H1 (cell line): ENCODE measurements around the gene RIMKLA. TPM values are rescaled to one million over a fixed set of nuclear protein-coding genes. Genes with fewer than 3 reads are reported as not detected.

ENCODE experiments used
- CTCF ChIA-PET: fragments of 300-600 bp; sonication (Branson Sonifier 250); formaldehyde crosslinking; loops from one replicate; lab custom pipeline; 2021; ENCODE audit not compliant: partially characterized antibody; lab: Charles Lee
- POLR2A ChIA-PET: fragments of 300-600 bp; sonication (Branson Sonifier 250); formaldehyde crosslinking; loops from one replicate; lab custom pipeline; 2021; ENCODE audit warnings: inconsistent platforms; ENCODE audit not compliant: partially characterized antibody; lab: Charles Lee
- DNase-seq, 2 experiments: peaks; one replicate each; pipeline versions ENCODE4 v3.0.0 to v3.0.0-alpha.2; 2010 to 2022; ENCODE audit warnings: low spot score in 2 of 2, low read depth in 1 of 2, mixed read lengths in 1 of 2
- FAIRE-seq: peaks from 2 replicates; lab custom pipeline; 2011; peaks lifted over from hg19 to GRCh38; lab: Jason Lieb, UNC
- H2AFZ ChIP-seq: 2 replicates; pipeline ENCODE4 v1.8.1; 2012; ENCODE audit warnings: low read length, inconsistent platforms
- H2AK5ac ChIP-seq: 2 replicates; pipeline ENCODE4 v1.6.1; 2013; ENCODE audit warnings: low read depth, low read length
- H2BK120ac ChIP-seq: replicated peaks from 2 replicates; pipeline ENCODE3; 2013; ENCODE audit warnings: low read depth, low read length, inconsistent platforms
- H2BK12ac ChIP-seq: 2 replicates; pipeline ENCODE4 v1.6.1; 2013; ENCODE audit warnings: low read depth, low read length
- H2BK15ac ChIP-seq: 2 replicates; pipeline ENCODE4 v1.6.1; 2013; ENCODE audit warnings: low read length
- H2BK20ac ChIP-seq: 2 replicates; pipeline ENCODE4 v1.6.1; 2013; ENCODE audit warnings: low read length
- H2BK5ac ChIP-seq: 2 replicates; pipeline ENCODE4 v1.6.1; 2013; ENCODE audit warnings: low read depth, low read length
- H3K14ac ChIP-seq: 2 replicates; pipeline ENCODE4 v1.6.1; 2013; ENCODE audit warnings: inconsistent platforms; ENCODE audit not compliant: insufficient read length
- H3K18ac ChIP-seq: 2 replicates; pipeline ENCODE4 v1.6.1; 2013; ENCODE audit warnings: low read length; ENCODE audit errors: extremely low read depth
- H3K23ac ChIP-seq: 2 replicates; pipeline ENCODE4 v1.6.1; 2013; ENCODE audit warnings: inconsistent platforms; ENCODE audit not compliant: insufficient read length
- H3K23me2 ChIP-seq: 2 replicates; pipeline ENCODE4 v1.6.1; 2013; ENCODE audit warnings: low read depth, low read length
- H3K27ac ChIP-seq: 2 replicates; pipeline ENCODE4 v1.6.1; 2011; ENCODE audit warnings: low read depth, low read length, inconsistent platforms
- H3K27me3 ChIP-seq, 4 experiments: replicated peaks in 1 of 4; 1 replicate in 1 of 4; 2 replicates in 3 of 4; pipeline versions ENCODE4 v1.6.1 to v1.8.1; 2011 to 2013; ENCODE audit warnings: low read length in 3 of 4, mild to moderate bottlenecking in 3 of 4, inconsistent platforms in 2 of 4, mixed read lengths in 2 of 4, moderate library complexity in 1 of 4; ENCODE audit not compliant: control insufficient read depth in 3 of 4, insufficient read depth in 3 of 4; ENCODE audit errors: extremely low read depth in 1 of 4
- H3K36me3 ChIP-seq, 4 experiments: 2 replicates each; pipeline versions ENCODE4 v1.6.1 to v1.8.1; 2011 to 2013; ENCODE audit warnings: mild to moderate bottlenecking in 4 of 4, low read length in 3 of 4, moderate library complexity in 2 of 4, control low read depth in 1 of 4, inconsistent platforms in 1 of 4; ENCODE audit not compliant: insufficient read depth in 4 of 4, control insufficient read depth in 2 of 4
- H3K4ac ChIP-seq: replicated peaks from 2 replicates; pipeline ENCODE3; 2013; ENCODE audit warnings: low read length, low read depth, mixed read lengths, inconsistent platforms; ENCODE audit not compliant: insufficient read length
- H3K4me1 ChIP-seq, 4 experiments: replicated peaks in 1 of 4; 1 replicate in 1 of 4; 2 replicates in 3 of 4; pipeline versions ENCODE4 v1.6.1 to v1.8.1; 2011 to 2013; ENCODE audit warnings: low read length in 3 of 4, inconsistent platforms in 2 of 4, mixed read lengths in 1 of 4; ENCODE audit not compliant: insufficient read depth in 4 of 4, control insufficient read depth in 3 of 4
- H3K4me2 ChIP-seq, 2 experiments: 2 replicates each; pipeline versions ENCODE4 v1.6.1 to v1.8.1; 2011 to 2013; ENCODE audit warnings: low read depth in 2 of 2, low read length in 2 of 2, control low read depth in 1 of 2, inconsistent platforms in 1 of 2, mild to moderate bottlenecking in 1 of 2; ENCODE audit not compliant: insufficient read depth in 1 of 2
- H3K4me3 ChIP-seq, 4 experiments: fragments of 200-600, 300-600 bp in 1 of 4; sonication (generic), shearing (Covaris generic), sonication (Bioruptor Twin) in 1 of 4; 2 replicates each; pipeline versions ENCODE4 v1.5.1 to v1.8.1; 2011 to 2016; ENCODE audit warnings: low read length in 4 of 4, low read depth in 3 of 4, control low read depth in 2 of 4, inconsistent platforms in 2 of 4, mild to moderate bottlenecking in 2 of 4, mixed read lengths in 1 of 4, moderate library complexity in 1 of 4; ENCODE audit not compliant: insufficient read depth in 2 of 4; ENCODE audit errors: extremely low read depth in 1 of 4
- H3K56ac ChIP-seq: replicated peaks from 2 replicates; pipeline ENCODE3; 2013; ENCODE audit warnings: low read depth, mild to moderate bottlenecking, mixed read lengths, low read length, inconsistent platforms; ENCODE audit not compliant: insufficient read length
- H3K79me1 ChIP-seq: 2 replicates; pipeline ENCODE4 v1.6.1; 2013; ENCODE audit warnings: low read depth, low read length, control low read depth
- H3K79me2 ChIP-seq, 2 experiments: 2 replicates each; pipeline versions ENCODE4 v1.6.1 to v1.8.1; 2012 to 2013; ENCODE audit warnings: low read length in 2 of 2, mild to moderate bottlenecking in 2 of 2, inconsistent platforms in 1 of 2; ENCODE audit not compliant: insufficient read depth in 2 of 2, control insufficient read depth in 1 of 2
- H3K9ac ChIP-seq, 4 experiments: replicated peaks in 1 of 4; 1 replicate in 1 of 4; 2 replicates in 3 of 4; pipeline versions ENCODE4 v1.6.1 to v1.8.1; 2011 to 2013; ENCODE audit warnings: low read depth in 3 of 4, low read length in 3 of 4, control low read depth in 2 of 4, mild to moderate bottlenecking in 2 of 4, moderate library complexity in 2 of 4, inconsistent platforms in 1 of 4; ENCODE audit errors: extremely low read depth in 1 of 4
- H3K9me3 ChIP-seq, 2 experiments: 2 replicates each; pipeline versions ENCODE4 v1.6.1 to v1.8.1; 2012 to 2013; ENCODE audit warnings: mild to moderate bottlenecking in 2 of 2, moderate library complexity in 2 of 2, control low read depth in 1 of 2, inconsistent platforms in 1 of 2, low read depth in 1 of 2, low read length in 1 of 2, mixed read lengths in 1 of 2; ENCODE audit not compliant: insufficient read depth in 2 of 2
- H4K20me1 ChIP-seq, 2 experiments: replicated peaks in 1 of 2; 2 replicates each; pipeline versions ENCODE3 to v1.8.1; 2011 to 2013; ENCODE audit warnings: inconsistent platforms in 2 of 2, low read length in 2 of 2, mild to moderate bottlenecking in 1 of 2; ENCODE audit not compliant: insufficient read depth in 2 of 2, control insufficient read depth in 1 of 2
- H4K5ac ChIP-seq: 2 replicates; pipeline ENCODE4 v1.6.1; 2013; ENCODE audit warnings: low read length, low read depth, mixed read lengths, inconsistent platforms; ENCODE audit not compliant: insufficient read length
- H4K8ac ChIP-seq: 2 replicates; pipeline ENCODE4 v1.8.0; 2013; ENCODE audit warnings: mild to moderate bottlenecking, moderate library complexity, low read length, inconsistent platforms; ENCODE audit not compliant: insufficient read depth; ENCODE audit errors: extremely low read depth
- H4K91ac ChIP-seq: replicated peaks from 2 replicates; pipeline ENCODE3; 2013; ENCODE audit warnings: low read length, mixed read lengths, inconsistent platforms; ENCODE audit not compliant: insufficient read length
- ASH2L ChIP-seq: fragments of 200-600, 300-600 bp; sonication (generic); IDR thresholded peaks from one replicate; pipeline ENCODE4 v1.7.1; 2017; ENCODE audit warnings: low read length
- BCL11A ChIP-seq, 2 experiments: IDR thresholded peaks; one replicate each; pipeline ENCODE4 v1.6.1; 2011; ENCODE audit warnings: low read depth in 2 of 2, low read length in 2 of 2, mild to moderate bottlenecking in 2 of 2
- BRCA1 ChIP-seq: IDR thresholded peaks from 2 replicates; pipeline ENCODE4 v1.6.1; 2012; ENCODE audit warnings: low read depth, low read length, improper control_type of control experiment
- CHD1 ChIP-seq: IDR thresholded peaks from 2 replicates; pipeline ENCODE4 v1.6.1; 2012; ENCODE audit warnings: low read depth, low read length, improper control_type of control experiment
- EZH2 ChIP-seq: fragments of 200-600 bp; sonication (generic); IDR thresholded peaks from 2 replicates; pipeline ENCODE4 v1.7.1; 2012; ENCODE audit warnings: low read depth, mild to moderate bottlenecking, moderate library complexity, low read length, inconsistent platforms; ENCODE audit not compliant: severe bottlenecking
- NRF1 ChIP-seq: IDR thresholded peaks from 2 replicates; pipeline ENCODE4 v1.6.1; 2011; ENCODE audit warnings: mild to moderate bottlenecking, low read depth, low read length, improper control_type of control experiment
- POU5F1 ChIP-seq: IDR thresholded peaks from 2 replicates; pipeline ENCODE4 v1.6.1; 2011; ENCODE audit warnings: low read depth, mild to moderate bottlenecking, low read length, moderate library complexity
- RFX5 ChIP-seq: IDR thresholded peaks from 2 replicates; pipeline ENCODE4 v1.6.1; 2011; ENCODE audit warnings: low read depth, low read length, improper control_type of control experiment, borderline replicate concordance
- SIRT6 ChIP-seq: IDR thresholded peaks from one replicate; pipeline ENCODE4 v1.7.1; 2012; ENCODE audit warnings: low read length, inconsistent platforms
- SIX5 ChIP-seq: IDR thresholded peaks from 2 replicates; pipeline ENCODE4 v1.6.1; 2011; ENCODE audit warnings: mild to moderate bottlenecking, low read depth, low read length
- TBP ChIP-seq: IDR thresholded peaks from 2 replicates; pipeline ENCODE4 v1.6.1; 2011; ENCODE audit warnings: low read depth, low read length, improper control_type of control experiment
- WGBS, 2 experiments: shearing (Covaris generic) in 1 of 2; methylation state at CpG; one replicate each; pipeline versions ENCODE4 v1.1.6 to v1.1.7; 2013 to 2015; ENCODE audit warnings: low lambda C conversion rate in 2 of 2, mixed read lengths in 2 of 2, inconsistent platforms in 1 of 2, low coverage in 1 of 2, missing lambda C conversion rate in 1 of 2; ENCODE audit not compliant: insufficient replicate concordance in 2 of 2, insufficient coverage in 1 of 2, insufficient read length in 1 of 2; ENCODE audit errors: extremely low coverage in 1 of 2, missing lambda C conversion rate in 1 of 2; 5-methylcytosine and 5-hydroxymethylcytosine counted together
- polyA plus RNA-seq, 7 experiments: library from polyadenylated mRNA; depleted of rRNA in 3 of 7; stranded (reverse) in 5 of 7; unstranded in 2 of 7; fragments of >200 nt in 5 of 7; fragments of 200-250 nt in 2 of 7; gene quantifications; 1 replicate in 5 of 7; 2 replicates in 1 of 7; 4 replicates in 1 of 7; pipeline versions ENCODE4 v1.2.1 to v1.2.3, GENCODE V29; 2011 to 2013; ENCODE audit warnings: missing spikeins in 2 of 7, mixed read lengths in 2 of 7
- total RNA-seq: library from RNA; stranded (reverse); fragmentation: NEBNext Ultra II Directional; extraction: Animal tissue kit (Norgen Biotek cat#: 25700); gene quantifications from 2 replicates; pipeline ENCODE4 v1.2.1, GENCODE V29; 2021

The RIMKLA gene
- total and polyA plus RNA-seq, 2 of the 8 experiments (the other 6 are each of a cell fraction or from before 2014, with no cell fraction given) = 3.2 to 5.8 TPM

DNA sequence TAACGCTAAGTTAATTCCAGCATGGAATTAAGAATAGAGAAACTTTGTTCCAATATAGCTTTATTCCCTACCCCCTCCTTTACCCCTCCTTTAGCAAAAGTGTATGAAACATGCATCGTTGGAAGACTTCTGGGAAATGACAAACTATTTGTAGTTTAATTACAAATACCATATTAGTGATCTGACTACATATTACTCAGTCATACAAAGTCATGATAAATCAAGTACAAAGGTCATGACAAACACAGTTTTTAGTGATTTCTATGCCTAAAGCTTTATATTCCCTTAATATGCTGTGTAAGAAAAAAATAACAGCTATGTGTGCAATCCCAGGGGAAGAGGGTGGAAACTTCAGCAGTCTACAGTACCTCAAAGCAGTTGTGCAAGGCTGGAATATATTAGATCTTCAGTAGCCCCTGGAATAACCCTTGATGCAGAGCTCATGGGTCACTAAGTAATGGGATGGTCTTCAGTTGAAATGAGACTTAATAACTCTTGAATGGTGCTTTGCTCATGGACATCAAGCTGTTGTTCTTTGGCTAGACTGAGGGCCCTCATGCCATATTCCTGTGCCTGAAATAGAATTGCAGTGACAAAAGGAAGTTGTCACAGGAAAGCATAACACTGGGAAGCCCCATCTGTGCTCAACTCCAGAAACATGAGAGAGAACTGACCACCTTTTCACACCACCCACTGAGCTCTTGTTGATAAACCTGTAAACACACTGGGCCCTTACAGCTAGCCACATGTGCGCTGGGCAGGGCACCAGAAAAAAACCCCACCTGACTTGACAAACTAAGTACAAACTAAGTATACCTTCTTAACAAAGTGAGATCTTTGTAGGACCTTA lies 49.9 kb downstream of the RIMKLA start:
- FAIRE-seq = no peak
- TF ChIP-seq SIX5 = no peak
- TF ChIP-seq CHD1 = no peak
- no peak for TF ChIP-seq ASH2L
- no peak for TF ChIP-seq BCL11A (IDR thresholded peaks at IDR 0.05; ENCODE audit: low read depth in 2 of 2, low read length in 2 of 2)
- TF ChIP-seq NRF1 = no peak
- TF ChIP-seq POU5F1 = no peak
- TF ChIP-seq SIRT6 = no peak
- no peak for TF ChIP-seq BRCA1
- TF ChIP-seq EZH2 = no peak
- TF ChIP-seq TBP = no peak
- TF ChIP-seq RFX5 = no peak

More for the DNA sequence above, 49.9 kb downstream of the RIMKLA start:
- Histone ChIP-seq H3K27me3 (no peaks in the 10 kb centered on the region), H2BK20ac (no peak overlapping the region), H3K79me2 (no peaks in the 10 kb centered on the region), H2AFZ (no peak overlapping the region), H3K79me1 (no peaks in the 10 kb centered on the region), H3K4me1 (no peaks in the 10 kb centered on the region), H2AK5ac (no peak overlapping the region), H4K8ac (no peak overlapping the region), H2BK15ac (no peak overlapping the region), H3K27ac (no peak overlapping the region), H3K56ac (no peak overlapping the region), H2BK120ac (no peak overlapping the region), H3K9me3 (no peaks in the 10 kb centered on the region; a peak in 1 of 4 replicates), H3K36me3 (no peaks in the 10 kb centered on the region), H3K4me3 (no peak overlapping the region), H3K9ac (no peak overlapping the region), H4K5ac (no peak overlapping the region), H3K4me2 (no peak overlapping the region), H2BK5ac (no peak overlapping the region), H3K18ac (no peak overlapping the region), H4K20me1 (no peaks in the 10 kb centered on the region), H3K14ac (no peak overlapping the region), H3K23ac (no peak overlapping the region), H3K4ac (no peak overlapping the region), H4K91ac (no peak overlapping the region), H2BK12ac (no peak overlapping the region), H3K23me2 (no peaks in the 10 kb centered on the region)
- DNase-seq = no peak
- WGBS, 2 experiments = 96% methylated on average over 3 of the region's 3 CpGs; no CpG with 5 or more reads in 1 of the 2 experiments
- CTCF ChIA-PET = interaction anchor here (0.8 to 1.1 kb wide), 3 partner anchors 11 to 19 kb away, joined by 3 to 4 read pairs (median 3); no protein-coding TSS in a partner anchor
- POLR2A ChIA-PET = interaction anchor here (1.3 kb wide), 1 partner anchor 54 kb away, joined by 3 read pairs; no protein-coding TSS in a partner anchor
